Measurements from ENCODE around the gene TMEM107.

DNA sequence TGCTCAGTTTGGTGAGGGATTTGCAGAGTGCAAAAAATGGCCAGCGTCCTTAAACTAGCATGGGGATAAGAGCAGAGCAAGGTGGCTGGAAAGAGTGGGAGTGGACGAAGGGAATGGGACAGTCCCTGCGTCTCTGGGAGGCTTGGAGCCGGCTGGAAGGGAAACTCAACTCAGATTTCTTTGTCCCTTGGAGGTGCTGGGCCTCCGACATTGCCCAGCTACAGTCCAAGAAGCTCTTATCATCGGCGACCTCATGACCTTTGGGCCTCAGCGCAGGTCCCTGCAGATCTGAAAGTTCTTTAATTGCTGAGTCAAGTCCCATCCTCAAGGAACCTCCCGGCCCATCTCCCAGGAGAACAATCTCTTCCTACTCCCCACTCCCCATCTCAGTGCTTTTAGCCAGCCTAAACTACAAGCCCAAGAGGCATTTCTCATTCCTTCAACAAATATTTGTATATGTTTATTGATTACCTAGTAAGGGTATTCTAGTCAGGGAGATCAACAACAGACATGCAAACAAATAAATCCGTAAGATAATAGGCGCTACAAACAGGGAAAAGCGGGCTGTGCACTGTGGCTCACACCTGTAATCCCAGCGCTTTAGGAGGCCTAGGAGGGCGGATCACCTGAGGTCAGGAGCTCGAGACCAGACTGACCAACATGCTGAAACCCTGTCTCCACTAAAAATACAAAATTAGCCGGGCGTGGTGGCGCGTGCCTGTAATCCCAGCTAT is 985 bp upstream of the TMEM107 start:
- TF ChIP-seq, protein P1, sequence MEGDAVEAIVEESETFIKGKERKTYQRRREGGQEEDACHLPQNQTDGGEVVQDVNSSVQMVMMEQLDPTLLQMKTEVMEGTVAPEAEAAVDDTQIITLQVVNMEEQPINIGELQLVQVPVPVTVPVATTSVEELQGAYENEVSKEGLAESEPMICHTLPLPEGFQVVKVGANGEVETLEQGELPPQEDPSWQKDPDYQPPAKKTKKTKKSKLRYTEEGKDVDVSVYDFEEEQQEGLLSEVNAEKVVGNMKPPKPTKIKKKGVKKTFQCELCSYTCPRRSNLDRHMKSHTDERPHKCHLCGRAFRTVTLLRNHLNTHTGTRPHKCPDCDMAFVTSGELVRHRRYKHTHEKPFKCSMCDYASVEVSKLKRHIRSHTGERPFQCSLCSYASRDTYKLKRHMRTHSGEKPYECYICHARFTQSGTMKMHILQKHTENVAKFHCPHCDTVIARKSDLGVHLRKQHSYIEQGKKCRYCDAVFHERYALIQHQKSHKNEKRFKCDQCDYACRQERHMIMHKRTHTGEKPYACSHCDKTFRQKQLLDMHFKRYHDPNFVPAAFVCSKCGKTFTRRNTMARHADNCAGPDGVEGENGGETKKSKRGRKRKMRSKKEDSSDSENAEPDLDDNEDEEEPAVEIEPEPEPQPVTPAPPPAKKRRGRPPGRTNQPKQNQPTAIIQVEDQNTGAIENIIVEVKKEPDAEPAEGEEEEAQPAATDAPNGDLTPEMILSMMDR (IDR thresholded peaks at IDR 0.05): no peak
- no peak for TF ChIP-seq POLR2A (IDR thresholded peaks at IDR 0.05)
